Fibroblast of the aortic adventitia (primary cell): Measurements from ENCODE around the gene SOX18. TPM values are rescaled to one million over a fixed set of nuclear protein-coding genes. Genes with fewer than 3 reads are reported as not detected.
A peak's percentile ranks its signal among the peaks of the same experiment; 100 is the strongest.

Experiments
- DNase-seq: peaks from one replicate; pipeline ENCODE4 v3.0.0-alpha.2; 2010; ENCODE audit warnings: low read depth
- H3K4me3 ChIP-seq: 2 replicates; pipeline ENCODE4 v1.5.1; 2011; ENCODE audit warnings: low read depth, mild to moderate bottlenecking, control low read depth, low read length, moderate library complexity
- total RNA-seq: library from RNA; depleted of rRNA; stranded (reverse); fragments of >200 nt; gene quantifications from 2 replicates; pipeline ENCODE4 v1.2.3, GENCODE V29; 2012; ENCODE audit warnings: low replicate concordance
- TF ChIP-seq, protein P1 (sequence below): IDR thresholded peaks from 2 replicates; pipeline ENCODE4 v1.5.1; 2011; ENCODE audit warnings: mild to moderate bottlenecking, low read length, control low read depth, inconsistent platforms; ENCODE audit not compliant: insufficient read depth

Gene SOX18
- total RNA-seq, 1 donor: not detected

DNA sequence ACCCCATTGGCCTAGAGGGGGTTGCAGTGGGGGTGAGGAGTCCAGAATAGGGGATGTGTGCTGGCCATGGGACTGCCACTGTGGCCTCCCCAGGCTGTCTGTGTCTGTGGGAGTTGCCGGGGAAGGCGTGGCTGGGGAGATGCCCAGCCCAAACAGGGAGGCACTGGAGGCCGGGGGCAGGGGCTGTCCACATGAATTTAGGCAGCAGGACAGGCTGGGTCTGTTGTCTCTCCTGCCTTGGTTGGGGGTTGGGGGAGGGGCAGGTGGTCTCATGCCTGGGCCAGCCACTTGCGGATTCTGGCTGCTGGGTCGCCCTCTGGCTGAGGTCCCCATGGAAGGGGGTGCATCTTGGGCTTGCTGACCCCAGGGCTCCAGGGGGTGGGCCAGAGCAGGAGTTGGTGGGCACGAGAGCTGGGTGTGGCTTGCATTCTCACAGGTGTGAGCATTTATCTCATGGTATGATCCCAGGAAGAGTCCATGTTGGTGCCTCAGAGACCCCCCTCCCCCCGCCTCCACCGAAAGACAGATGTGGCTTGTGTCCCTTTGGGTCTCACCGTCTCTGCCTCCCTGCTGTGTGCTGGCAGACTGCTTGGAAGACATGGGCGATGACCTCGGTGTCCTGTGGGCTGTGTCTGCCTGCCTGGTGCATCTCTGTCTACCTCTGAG lies 4.0 kb downstream of the SOX18 start:
- TF ChIP-seq, protein P1, sequence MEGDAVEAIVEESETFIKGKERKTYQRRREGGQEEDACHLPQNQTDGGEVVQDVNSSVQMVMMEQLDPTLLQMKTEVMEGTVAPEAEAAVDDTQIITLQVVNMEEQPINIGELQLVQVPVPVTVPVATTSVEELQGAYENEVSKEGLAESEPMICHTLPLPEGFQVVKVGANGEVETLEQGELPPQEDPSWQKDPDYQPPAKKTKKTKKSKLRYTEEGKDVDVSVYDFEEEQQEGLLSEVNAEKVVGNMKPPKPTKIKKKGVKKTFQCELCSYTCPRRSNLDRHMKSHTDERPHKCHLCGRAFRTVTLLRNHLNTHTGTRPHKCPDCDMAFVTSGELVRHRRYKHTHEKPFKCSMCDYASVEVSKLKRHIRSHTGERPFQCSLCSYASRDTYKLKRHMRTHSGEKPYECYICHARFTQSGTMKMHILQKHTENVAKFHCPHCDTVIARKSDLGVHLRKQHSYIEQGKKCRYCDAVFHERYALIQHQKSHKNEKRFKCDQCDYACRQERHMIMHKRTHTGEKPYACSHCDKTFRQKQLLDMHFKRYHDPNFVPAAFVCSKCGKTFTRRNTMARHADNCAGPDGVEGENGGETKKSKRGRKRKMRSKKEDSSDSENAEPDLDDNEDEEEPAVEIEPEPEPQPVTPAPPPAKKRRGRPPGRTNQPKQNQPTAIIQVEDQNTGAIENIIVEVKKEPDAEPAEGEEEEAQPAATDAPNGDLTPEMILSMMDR: no peak
- H3K4me3 ChIP-seq: no peak overlapping the region
- no peak for DNase-seq

DNA sequence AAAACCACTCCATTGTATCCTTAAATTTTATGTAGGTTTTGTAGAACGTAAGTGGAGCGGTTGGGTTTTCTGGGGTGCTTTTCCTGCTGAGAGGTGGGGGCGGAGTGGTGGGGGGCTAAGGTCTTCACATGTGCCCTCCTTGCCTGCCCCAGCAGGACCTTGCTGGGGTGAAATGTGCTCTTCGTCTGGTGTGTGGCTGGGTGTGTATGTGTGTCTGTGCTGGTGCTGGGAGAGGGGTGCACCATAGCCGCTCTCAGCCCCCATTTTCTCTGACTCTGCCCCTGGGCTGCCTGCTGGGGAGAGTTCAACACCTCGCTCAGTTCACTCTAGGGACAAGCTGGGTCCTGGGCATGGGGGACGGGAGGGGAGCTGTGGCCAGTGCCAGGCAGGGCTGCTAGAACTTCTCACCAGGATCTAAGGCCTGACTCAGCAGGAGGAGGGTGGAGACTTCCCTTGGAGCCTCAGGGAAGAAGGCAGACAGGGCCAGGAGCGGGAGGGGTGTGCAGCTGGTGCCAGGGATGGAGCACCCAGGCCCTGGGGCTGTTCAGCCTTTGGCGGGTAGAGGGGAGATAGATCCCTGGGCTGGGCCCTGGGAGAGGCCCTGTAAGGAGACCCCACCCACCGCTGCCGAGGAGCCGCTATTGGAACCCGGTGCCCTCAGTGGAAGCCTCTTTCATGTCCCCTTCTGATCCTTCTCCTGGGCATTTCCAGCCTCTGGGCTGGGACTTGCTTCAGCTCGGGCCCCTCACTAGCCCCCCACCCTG lies 4.8 kb downstream of the SOX18 start:
- DNase-seq: peak; percentile 68
- TF ChIP-seq, protein P1: no peak
- no peak overlapping the region for H3K4me3 ChIP-seq

GRCh38 chr20:64043768-64044167 lies 5.7 kb downstream of the SOX18 start:
- TF ChIP-seq, protein P1: no peak
- no peak overlapping the region for H3K4me3 ChIP-seq
- DNase-seq: no peak

GRCh38 chr20:64042054-64042781 lies 7.2 kb downstream of the SOX18 start:
- no peak for DNase-seq
- H3K4me3 ChIP-seq: peak overlapping the region; percentile 28

GRCh38 chr20:64041781-64042053 lies 7.7 kb downstream of the SOX18 start:
- DNase-seq: no peak
- TF ChIP-seq, protein P1: no peak
- no peak overlapping the region for H3K4me3 ChIP-seq

More at GRCh38 chr20:64042054-64042781, 7.2 kb downstream of the SOX18 start:
- TF ChIP-seq, protein P1: no peak

- DNase-seq: peak; percentile 16
- TF ChIP-seq, protein P1: no peak
- no peak overlapping the region for H3K4me3 ChIP-seq
Measured at GRCh38 chr20:64041040-64041780, 8.2 kb downstream of the SOX18 start.
